Activated CD4-positive, alpha-beta T cell treated with anti-CD3 and anti-CD28 coated beads, Interleukin-2, amount 50 U/mL, for 48 hours (primary cell): ENCODE measurements around the gene BACH2.

Experiments used
- DNase-seq, 2 experiments: peaks; one replicate each; pipeline ENCODE4 v3.0.0-alpha.2; 2020

Gene BACH2

GRCh38 chr6:89954721-89955148, 341.9 kb downstream of the BACH2 start:
- no peak for DNase-seq

GRCh38 chr6:89952686-89953085, 344.0 kb downstream of the BACH2 start:
- DNase-seq, result peak in 1 of 2 experiments; percentile 57

- DNase-seq, result peak in 1 of 2 experiments; percentile 25
Observed at GRCh38 chr6:89952105-89952671, 344.5 kb downstream of the BACH2 start.

GRCh38 chr6:89951574-89952104, 345.0 kb downstream of the BACH2 start:
- DNase-seq, result peak in 1 of 2 experiments; percentile 4

GRCh38 chr6:89950879-89951391, 345.7 kb downstream of the BACH2 start:
- DNase-seq, result peak in 1 of 2 experiments; percentile 1

DNA sequence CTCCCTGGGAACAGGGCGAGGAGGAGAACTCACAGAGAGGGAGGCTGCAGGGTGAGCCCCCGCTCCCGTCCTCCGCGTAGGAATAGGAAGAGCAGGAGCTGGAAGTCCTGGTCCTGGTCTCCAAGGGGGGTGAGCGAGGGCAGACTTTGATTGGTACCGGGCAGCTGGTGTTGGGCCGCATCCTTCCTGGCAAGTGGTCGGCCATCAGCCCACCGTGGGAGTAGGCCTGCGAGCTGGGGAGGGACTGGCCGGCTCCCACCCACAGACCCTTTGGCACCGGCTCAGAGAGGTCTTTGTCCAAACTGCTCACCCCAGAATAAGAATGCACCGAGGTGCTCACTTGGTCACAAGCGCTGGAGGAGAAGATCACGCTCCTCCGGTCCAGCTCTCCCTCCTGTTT, 346.2 kb downstream of the BACH2 start:
- DNase-seq, result peak in 1 of 2 experiments; percentile 2

DNA sequence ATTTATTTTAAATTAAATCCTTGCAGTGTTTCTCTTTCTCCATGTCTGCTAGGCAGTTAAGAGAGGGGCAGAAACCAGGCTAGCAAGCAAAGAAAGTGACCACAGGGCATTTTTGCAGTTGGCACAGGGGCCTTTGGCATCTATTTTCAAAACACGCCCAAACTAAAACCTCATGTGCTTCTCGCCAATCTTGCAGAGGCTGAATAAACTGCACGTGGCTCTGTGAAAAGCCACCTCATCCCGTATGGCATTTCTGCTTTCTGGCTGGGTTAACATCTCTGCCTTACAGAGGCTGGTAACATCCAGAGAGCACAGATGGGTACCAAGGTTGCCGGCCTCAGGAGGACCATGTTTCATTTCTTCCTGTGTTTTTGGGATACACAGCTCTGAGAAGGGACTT, 347.8 kb downstream of the BACH2 start:
- DNase-seq, result no peak

GRCh38 chr6:89944826-89945407, 351.7 kb downstream of the BACH2 start:
- no peak for DNase-seq

- DNase-seq, result no peak
Observed at GRCh38 chr6:89944181-89944755, 352.4 kb downstream of the BACH2 start.

DNA sequence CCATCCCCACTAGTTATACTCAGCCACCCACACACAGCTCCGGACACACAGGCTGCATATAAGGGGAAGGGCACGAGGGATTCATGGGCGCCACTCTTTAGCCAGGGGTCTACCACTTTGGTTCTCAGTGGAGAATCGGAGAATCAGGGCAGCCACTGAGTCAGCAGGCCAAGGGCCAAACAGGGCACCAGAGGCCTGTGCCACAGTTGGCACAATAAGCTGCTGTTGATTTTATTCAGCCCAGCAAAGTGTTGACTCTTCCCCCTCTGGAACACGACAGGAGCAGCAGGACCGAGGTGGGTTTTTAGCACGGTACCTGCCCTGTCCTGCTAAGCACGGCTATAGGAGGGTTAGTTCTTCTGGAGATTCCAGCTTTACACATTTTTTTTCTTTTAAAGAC, 354.0 kb downstream of the BACH2 start:
- no peak for DNase-seq

DNA sequence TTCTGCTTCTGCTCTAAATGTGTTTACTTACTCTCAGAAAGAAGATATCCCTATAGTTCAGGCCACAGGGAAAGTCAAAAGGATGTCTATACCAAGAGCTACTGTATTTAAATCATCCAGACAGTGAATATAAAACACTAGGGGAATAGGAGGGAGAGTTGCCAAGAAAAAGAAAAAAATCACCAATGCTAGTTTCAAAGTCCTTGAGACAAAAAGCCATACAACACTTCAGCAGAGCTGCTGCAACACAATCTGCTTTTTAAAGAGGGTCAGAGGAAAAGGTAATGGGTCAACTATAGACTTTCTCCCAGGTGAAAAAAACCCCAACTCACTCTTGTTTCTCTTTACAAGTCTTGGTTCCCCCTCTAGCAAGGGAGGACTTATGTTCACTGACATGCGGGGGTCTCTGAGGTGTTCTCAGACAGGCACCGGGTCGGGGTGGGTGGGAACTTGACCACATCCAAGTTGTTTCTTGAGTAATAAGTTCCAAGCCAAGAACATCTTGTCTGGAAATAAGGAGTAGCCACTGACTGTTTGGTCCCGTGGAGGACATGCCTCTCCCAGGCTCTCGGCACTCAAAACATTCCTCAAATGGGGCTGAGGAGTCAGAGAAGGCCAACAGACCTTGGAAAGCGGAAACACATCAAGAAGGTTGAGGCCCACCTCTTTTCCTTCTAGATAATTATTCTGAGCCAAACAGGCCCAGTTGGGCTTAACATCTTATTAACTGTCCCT, 354.7 kb downstream of the BACH2 start:
- DNase-seq, result no peak

GRCh38 chr6:89941031-89941762, 355.4 kb downstream of the BACH2 start:
- no peak for DNase-seq

GRCh38 chr6:89940225-89941027, 356.2 kb downstream of the BACH2 start:
- peak; percentile 57 to 66 for DNase-seq

DNA sequence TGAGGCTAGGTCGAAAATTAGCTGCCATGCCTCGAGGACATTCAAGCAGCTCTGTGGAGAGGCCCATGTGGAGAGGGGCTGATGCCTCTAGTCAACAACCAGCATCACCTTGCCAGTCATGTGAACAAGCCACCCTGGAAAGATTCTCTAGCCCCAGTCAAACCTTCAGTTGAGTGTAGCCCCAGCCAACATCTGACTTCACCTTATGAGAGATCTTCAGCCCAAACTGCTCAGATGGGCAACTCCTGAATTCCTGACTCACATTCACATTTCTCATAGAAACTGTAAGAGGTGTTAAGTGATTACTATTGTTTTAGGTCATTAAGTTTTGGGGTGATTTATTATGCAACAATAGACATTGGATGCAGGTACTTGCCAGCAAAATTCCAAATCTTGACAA, 357.5 kb downstream of the BACH2 start:
- DNase-seq, result no peak

DNA sequence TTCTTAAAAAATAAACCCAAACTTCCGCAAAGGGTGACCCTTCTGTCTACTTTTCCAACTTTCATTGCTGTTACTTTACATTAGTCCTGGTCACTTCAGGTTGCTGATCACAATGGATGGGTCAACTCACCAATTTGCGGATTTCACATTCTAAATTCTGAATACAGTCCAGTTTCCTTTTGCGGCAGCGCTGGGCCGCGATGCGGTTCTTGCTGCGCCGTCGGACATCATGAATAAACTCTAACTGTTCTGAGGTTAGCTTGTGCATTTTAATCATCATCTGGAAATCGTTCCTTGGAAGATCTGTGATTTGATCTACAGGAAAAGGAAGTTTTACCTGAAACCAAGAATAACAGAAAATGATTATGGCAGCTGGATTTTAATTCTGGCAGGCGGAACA, 358.6 kb downstream of the BACH2 start:
- no peak for DNase-seq

DNA sequence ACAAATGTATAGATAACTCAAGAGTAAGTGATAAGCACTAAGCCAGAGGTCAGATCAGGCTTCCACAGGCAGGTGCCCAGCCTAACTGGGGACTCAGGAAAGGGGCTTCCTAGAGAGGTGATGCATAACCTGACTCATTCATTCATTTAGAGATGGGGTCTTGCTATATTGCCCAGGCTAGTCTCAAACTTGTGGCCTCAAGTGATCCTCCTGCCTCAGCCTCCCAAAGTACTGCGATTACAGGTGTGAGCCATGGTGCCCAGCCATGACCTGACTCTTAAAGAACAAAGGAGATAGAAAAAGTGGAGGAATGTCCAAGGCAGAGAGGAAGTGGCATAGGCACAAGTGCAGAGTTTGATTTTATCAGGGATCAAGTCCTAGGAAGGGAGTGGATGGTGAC, 360.5 kb downstream of the BACH2 start:
- no peak for DNase-seq

GRCh38 chr6:89934685-89935366, 361.8 kb downstream of the BACH2 start:
- DNase-seq, result no peak

DNA sequence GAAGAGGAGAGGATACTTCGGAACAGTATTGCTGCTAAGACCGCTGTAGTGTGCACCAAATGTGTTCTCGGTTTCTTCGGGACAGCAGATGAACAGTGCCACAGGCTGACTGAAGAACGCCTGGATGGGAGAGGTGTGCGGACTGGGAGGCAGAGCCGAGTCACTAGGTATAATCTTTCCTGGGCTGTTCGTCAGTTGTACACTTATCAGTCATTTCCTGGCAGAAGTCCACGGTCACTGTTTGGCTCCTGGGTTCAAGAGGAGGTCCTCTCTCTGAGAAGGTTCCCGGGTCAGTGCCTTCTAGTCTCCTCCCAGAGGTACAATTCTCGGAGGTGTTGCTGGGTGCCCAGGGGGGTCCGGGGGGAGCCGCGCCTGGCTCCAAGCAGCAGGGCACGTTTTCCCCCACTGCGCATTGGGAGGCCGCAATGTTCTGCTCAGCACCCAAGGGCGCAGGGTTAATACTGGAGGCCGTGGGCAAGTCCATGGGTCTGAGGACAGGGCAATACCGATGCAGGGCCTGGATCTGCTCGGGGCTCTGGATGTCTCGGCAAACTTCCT, 364.3 kb downstream of the BACH2 start:
- no peak for DNase-seq

GRCh38 chr6:89930789-89931188, 365.9 kb downstream of the BACH2 start:
- DNase-seq, result no peak

- DNase-seq, result peak in 1 of 2 experiments; percentile 36
Observed at GRCh38 chr6:89928604-89929003, 368.0 kb downstream of the BACH2 start.
